AG04450 (cell line): ENCODE measurements around the gene LAMA5. TPM values are rescaled to one million over a fixed set of nuclear protein-coding genes. Genes with fewer than 3 reads are reported as not detected.

ENCODE experiments used
- CTCF ChIA-PET: fragments of 300-600, 350-600 bp; formaldehyde crosslinking; extraction: SDS; loops from one replicate; lab custom pipeline; 2022; ENCODE audit warnings: antibody characterized with exemption, inconsistent platforms; lab: Charles Lee
- POLR2A ChIA-PET: fragments of 350-600 bp; formaldehyde crosslinking; extraction: SDS; loops from one replicate; lab custom pipeline; 2021; ENCODE audit warnings: antibody characterized with exemption, inconsistent platforms; lab: Yijun Ruan, JAX
- DNase-seq: peaks from one replicate; pipeline ENCODE4 v3.0.0-alpha.2; 2011; ENCODE audit warnings: low read depth, low spot score
- H3K27ac ChIP-seq: one replicate; pipeline ENCODE4 v1.5.1; 2012; ENCODE audit warnings: low read depth, low read length, control low read depth
- H3K27me3 ChIP-seq: one replicate; pipeline ENCODE4 v1.6.0; 2012; ENCODE audit warnings: low read length; ENCODE audit not compliant: control insufficient read depth, insufficient read depth
- H3K4me3 ChIP-seq: 2 replicates; pipeline ENCODE4 v1.5.1; 2011; ENCODE audit warnings: mild to moderate bottlenecking, low read depth, low read length, control low read depth
- H3K9me3 ChIP-seq: 2 replicates; pipeline ENCODE4 v1.5.1; 2012; ENCODE audit warnings: low read length; ENCODE audit not compliant: control insufficient read depth, insufficient read depth
- CTCF ChIP-seq: IDR thresholded peaks from 2 replicates; pipeline ENCODE4 v1.5.1; 2011; ENCODE audit warnings: low read depth, low read length, control low read depth, inconsistent platforms
- polyA plus RNA-seq: library from polyadenylated mRNA; depleted of rRNA; stranded (reverse); fragments of >200 nt; gene quantifications from 2 replicates; pipeline ENCODE4 v1.2.3, GENCODE V29; 2011

Gene LAMA5
- polyA plus RNA-seq, 1 experiment = 1.9 TPM

GRCh38 chr20:62388839-62389600 lies 21.9 kb upstream of the LAMA5 start:
- Histone ChIP-seq H3K27me3 (no peaks in the 10 kb centered on the region), H3K9me3 (no peaks in the 10 kb centered on the region; the same call in 1 of the 2 replicates), H3K4me3 (0 out of 2 replicates have a peak overlapping the region, but pooled peaks have one; percentile 7), H3K27ac (no peak overlapping the region)
- peak; percentile 4; the same call in 1 of the 2 replicates for TF ChIP-seq CTCF
- DNase-seq = no peak
- CTCF ChIA-PET = interaction anchor here (1.0 kb wide), 1 partner anchor 228 kb away, joined by 3 read pairs; no protein-coding TSS in a partner anchor
- POLR2A ChIA-PET = no interaction called here

GRCh38 chr20:62387933-62388635 lies 21.0 kb upstream of the LAMA5 start:
- Histone ChIP-seq H3K27me3 (no peaks in the 10 kb centered on the region), H3K27ac (no peak overlapping the region), H3K9me3 (no peaks in the 10 kb centered on the region), H3K4me3 (peak overlapping the region; percentile 99)
- ChIA-PET POLR2A (no interaction called here), CTCF (interaction anchor here (1.0 kb wide), 1 partner anchor 229 kb away, joined by 3 read pairs; no protein-coding TSS in a partner anchor)
- no peak for DNase-seq
- no peak for TF ChIP-seq CTCF

GRCh38 chr20:62387219-62387913 lies 20.3 kb upstream of the LAMA5 start:
- peak overlapping the region; percentile 99 for H3K4me3 ChIP-seq
- TF ChIP-seq CTCF = no peak
- no peaks in the 10 kb centered on the region for H3K9me3 ChIP-seq
- CTCF ChIA-PET = interaction anchor here (0.7 to 1.0 kb wide), 2 partner anchors 19 to 112 kb away, joined by 3 read pairs; no protein-coding TSS in a partner anchor
- no peak for DNase-seq
- no peaks in the 10 kb centered on the region for H3K27me3 ChIP-seq
- POLR2A ChIA-PET = interaction anchor here (0.6 to 1.0 kb wide), 7 partner anchors 10 to 91 kb away, joined by 3 to 9 read pairs (median 4); no protein-coding TSS in a partner anchor
- H3K27ac ChIP-seq = peak overlapping the region; percentile 39

GRCh38 chr20:62386383-62387218 lies 19.5 kb upstream of the LAMA5 start, which contains the start of gene RPS21:
RPS21 (plus strand) TSS chr20:62387103; CDS start chr20:62387339, 236 bp downstream.
- POLR2A ChIA-PET = interaction anchor here (0.6 to 1.0 kb wide), 8 partner anchors 9 to 90 kb away, joined by 3 to 9 read pairs (median 4); no protein-coding TSS in a partner anchor

More at GRCh38 chr20:62386383-62387218, 19.5 kb upstream of the LAMA5 start, which contains the start of gene RPS21:
- Histone ChIP-seq H3K27me3 (no peaks in the 10 kb centered on the region), H3K4me3 (peak within 1 kb of the TSS; percentile 99), H3K9me3 (no peaks in the 10 kb centered on the region), H3K27ac (peak within 1 kb of the TSS; percentile 61)
- no peak for TF ChIP-seq CTCF
- DNase-seq = peak; percentile 61
- CTCF ChIA-PET = interaction anchor here (0.7 to 2.0 kb wide), 5 partner anchors 18 to 113 kb away, joined by 3 to 10 read pairs (median 4); no protein-coding TSS in a partner anchor
